Measurements from ENCODE around the gene IER5L.

The IER5L gene

GRCh38 chr9:129213551-129213950 lies 35.5 kb upstream of the IER5L start:
- Histone ChIP-seq H3K4me1 (ENCODE audit: control insufficient read depth, insufficient read depth, low read length) (no peaks in the 10 kb centered on the region), H3K9me3 (ENCODE audit: control insufficient read depth, low read length) (no peaks in the 10 kb centered on the region), H3K36me3 (ENCODE audit: control insufficient read depth, insufficient read depth, low read length) (no peaks in the 10 kb centered on the region), H3K27me3 (ENCODE audit: control insufficient read depth, insufficient read depth, low read length) (no peaks in the 10 kb centered on the region), H3K4me3 (ENCODE audit: low read length) (no peak overlapping the region), H3K9ac (ENCODE audit: low read length) (no peak overlapping the region)

- H3K27me3 ChIP-seq (ENCODE audit: control insufficient read depth, insufficient read depth, low read length) = no peaks in the 10 kb centered on the region
- no peaks in the 10 kb centered on the region for H3K4me1 ChIP-seq (ENCODE audit: control insufficient read depth, insufficient read depth, low read length)
- no peak overlapping the region for H3K9ac ChIP-seq (ENCODE audit: low read length)
- H3K4me3 ChIP-seq (ENCODE audit: low read length) = no peak overlapping the region
- H3K36me3 ChIP-seq (ENCODE audit: control insufficient read depth, insufficient read depth, low read length) = no peaks in the 10 kb centered on the region
- H3K9me3 ChIP-seq (ENCODE audit: control insufficient read depth, low read length) = no peaks in the 10 kb centered on the region
These were observed 33.6 kb upstream of the IER5L start for GRCh38 chr9:129211686-129212085.

GRCh38 chr9:129210125-129210524 lies 32.1 kb upstream of the IER5L start:
- H3K9me3 ChIP-seq (ENCODE audit: control insufficient read depth, low read length) = no peaks in the 10 kb centered on the region
- H3K36me3 ChIP-seq (ENCODE audit: control insufficient read depth, insufficient read depth, low read length) = no peaks in the 10 kb centered on the region
- no peak overlapping the region for H3K4me3 ChIP-seq (ENCODE audit: low read length)

GRCh38 chr9:129209580-129209979 lies 31.5 kb upstream of the IER5L start:
- Histone ChIP-seq H3K9ac (ENCODE audit: low read length) (no peak overlapping the region), H3K27me3 (ENCODE audit: control insufficient read depth, insufficient read depth, low read length) (no peaks in the 10 kb centered on the region), H3K9me3 (ENCODE audit: control insufficient read depth, low read length) (no peaks in the 10 kb centered on the region)

More at GRCh38 chr9:129210125-129210524, 32.1 kb upstream of the IER5L start:
- Histone ChIP-seq H3K27me3 (ENCODE audit: control insufficient read depth, insufficient read depth, low read length) (no peaks in the 10 kb centered on the region), H3K9ac (ENCODE audit: low read length) (no peak overlapping the region), H3K4me1 (ENCODE audit: control insufficient read depth, insufficient read depth, low read length) (peaks cover 4% of the 10 kb centered on the region)

GRCh38 chr9:129209109-129209508 lies 31.0 kb upstream of the IER5L start:
- no peak overlapping the region for H3K9ac ChIP-seq (ENCODE audit: low read length)
- H3K9me3 ChIP-seq (ENCODE audit: control insufficient read depth, low read length) = no peaks in the 10 kb centered on the region
- H3K4me1 ChIP-seq (ENCODE audit: control insufficient read depth, insufficient read depth, low read length) = peaks cover 4% of the 10 kb centered on the region
- no peaks in the 10 kb centered on the region for H3K36me3 ChIP-seq (ENCODE audit: control insufficient read depth, insufficient read depth, low read length)
- H3K4me3 ChIP-seq (ENCODE audit: low read length) = no peak overlapping the region
- no peaks in the 10 kb centered on the region for H3K27me3 ChIP-seq (ENCODE audit: control insufficient read depth, insufficient read depth, low read length)

More at GRCh38 chr9:129209580-129209979, 31.5 kb upstream of the IER5L start:
- H3K4me1 ChIP-seq (ENCODE audit: control insufficient read depth, insufficient read depth, low read length) = peaks cover 4% of the 10 kb centered on the region
- no peak overlapping the region for H3K4me3 ChIP-seq (ENCODE audit: low read length)
- no peaks in the 10 kb centered on the region for H3K36me3 ChIP-seq (ENCODE audit: control insufficient read depth, insufficient read depth, low read length)

- Histone ChIP-seq H3K4me1 (ENCODE audit: control insufficient read depth, insufficient read depth, low read length) (peaks cover 5% of the 10 kb centered on the region), H3K9me3 (ENCODE audit: control insufficient read depth, low read length) (no peaks in the 10 kb centered on the region), H3K27me3 (ENCODE audit: control insufficient read depth, insufficient read depth, low read length) (no peaks in the 10 kb centered on the region), H3K4me3 (ENCODE audit: low read length) (no peak overlapping the region), H3K36me3 (ENCODE audit: control insufficient read depth, insufficient read depth, low read length) (no peaks in the 10 kb centered on the region), H3K9ac (ENCODE audit: low read length) (no peak overlapping the region)
These were observed 30.4 kb upstream of the IER5L start for GRCh38 chr9:129208207-129209032.

GRCh38 chr9:129206905-129207304 lies 28.8 kb upstream of the IER5L start:
- H3K36me3 ChIP-seq (ENCODE audit: control insufficient read depth, insufficient read depth, low read length) = no peaks in the 10 kb centered on the region
- peaks cover 8% of the 10 kb centered on the region for H3K4me1 ChIP-seq (ENCODE audit: control insufficient read depth, insufficient read depth, low read length)
- H3K4me3 ChIP-seq (ENCODE audit: low read length) = no peak overlapping the region
- no peak overlapping the region for H3K9ac ChIP-seq (ENCODE audit: low read length)
- no peaks in the 10 kb centered on the region for H3K9me3 ChIP-seq (ENCODE audit: control insufficient read depth, low read length)
- H3K27me3 ChIP-seq (ENCODE audit: control insufficient read depth, insufficient read depth, low read length) = no peaks in the 10 kb centered on the region

GRCh38 chr9:129206401-129206800 lies 28.3 kb upstream of the IER5L start:
- Histone ChIP-seq H3K4me1 (ENCODE audit: control insufficient read depth, insufficient read depth, low read length) (peaks cover 8% of the 10 kb centered on the region), H3K36me3 (ENCODE audit: control insufficient read depth, insufficient read depth, low read length) (no peaks in the 10 kb centered on the region), H3K27me3 (ENCODE audit: control insufficient read depth, insufficient read depth, low read length) (no peaks in the 10 kb centered on the region), H3K4me3 (ENCODE audit: low read length) (no peak overlapping the region), H3K9ac (ENCODE audit: low read length) (no peak overlapping the region), H3K9me3 (ENCODE audit: control insufficient read depth, low read length) (no peaks in the 10 kb centered on the region)

- H3K4me1 ChIP-seq (ENCODE audit: control insufficient read depth, insufficient read depth, low read length) = peaks cover 8% of the 10 kb centered on the region
- H3K9me3 ChIP-seq (ENCODE audit: control insufficient read depth, low read length) = no peaks in the 10 kb centered on the region
- H3K27me3 ChIP-seq (ENCODE audit: control insufficient read depth, insufficient read depth, low read length) = no peaks in the 10 kb centered on the region
- H3K36me3 ChIP-seq (ENCODE audit: control insufficient read depth, insufficient read depth, low read length) = no peaks in the 10 kb centered on the region
- H3K9ac ChIP-seq (ENCODE audit: low read length) = no peak overlapping the region
- H3K4me3 ChIP-seq (ENCODE audit: low read length) = no peak overlapping the region
These were observed 26.8 kb upstream of the IER5L start for GRCh38 chr9:129204840-129205239.

- Histone ChIP-seq H3K36me3 (ENCODE audit: control insufficient read depth, insufficient read depth, low read length) (no peaks in the 10 kb centered on the region), H3K9me3 (ENCODE audit: control insufficient read depth, low read length) (no peaks in the 10 kb centered on the region), H3K9ac (ENCODE audit: low read length) (peak overlapping the region; percentile 82), H3K27me3 (ENCODE audit: control insufficient read depth, insufficient read depth, low read length) (no peaks in the 10 kb centered on the region), H3K4me3 (ENCODE audit: low read length) (no peak overlapping the region), H3K4me1 (ENCODE audit: control insufficient read depth, insufficient read depth, low read length) (peaks cover 8% of the 10 kb centered on the region)
These were observed 25.5 kb upstream of the IER5L start for GRCh38 chr9:129203556-129203909.

- peak overlapping the region; percentile 25 for H3K4me3 ChIP-seq (ENCODE audit: low read length)
- peaks cover 8% of the 10 kb centered on the region for H3K4me1 ChIP-seq (ENCODE audit: control insufficient read depth, insufficient read depth, low read length)
- H3K27me3 ChIP-seq (ENCODE audit: control insufficient read depth, insufficient read depth, low read length) = no peaks in the 10 kb centered on the region
- H3K36me3 ChIP-seq (ENCODE audit: control insufficient read depth, insufficient read depth, low read length) = no peaks in the 10 kb centered on the region
- peak overlapping the region; percentile 82 for H3K9ac ChIP-seq (ENCODE audit: low read length)
- H3K9me3 ChIP-seq (ENCODE audit: control insufficient read depth, low read length) = no peaks in the 10 kb centered on the region
These were observed 24.8 kb upstream of the IER5L start for GRCh38 chr9:129202613-129203555.

- Histone ChIP-seq H3K27me3 (ENCODE audit: control insufficient read depth, insufficient read depth, low read length) (no peaks in the 10 kb centered on the region), H3K9me3 (ENCODE audit: control insufficient read depth, low read length) (no peaks in the 10 kb centered on the region), H3K4me1 (ENCODE audit: control insufficient read depth, insufficient read depth, low read length) (peaks cover 8% of the 10 kb centered on the region), H3K36me3 (ENCODE audit: control insufficient read depth, insufficient read depth, low read length) (no peaks in the 10 kb centered on the region), H3K4me3 (ENCODE audit: low read length) (no peak overlapping the region), H3K9ac (ENCODE audit: low read length) (no peak overlapping the region)
These were observed 23.8 kb upstream of the IER5L start for GRCh38 chr9:129201866-129202265.

All from mucosa of stomach (tissue), 1 donor.